Breast epithelium (tissue), 3 donors: ENCODE measurements around the gene KRTAP13-2.

Source experiments
- POLR2A ChIP-seq: fragments of 450-650 bp; IDR thresholded peaks from one replicate; pipeline ENCODE4 v1.6.1; 2016; ENCODE audit warnings: antibody characterized with exemption, mild to moderate bottlenecking, moderate library complexity
- TF ChIP-seq, protein P1 (sequence below), 3 donors: fragments of 450-650 bp; IDR thresholded peaks; one replicate each; pipeline ENCODE4 v1.5.1; 2016 to 2017; ENCODE audit warnings: antibody characterized with exemption in 3 of 3, mild to moderate bottlenecking in 3 of 3, moderate library complexity in 3 of 3

DNA sequence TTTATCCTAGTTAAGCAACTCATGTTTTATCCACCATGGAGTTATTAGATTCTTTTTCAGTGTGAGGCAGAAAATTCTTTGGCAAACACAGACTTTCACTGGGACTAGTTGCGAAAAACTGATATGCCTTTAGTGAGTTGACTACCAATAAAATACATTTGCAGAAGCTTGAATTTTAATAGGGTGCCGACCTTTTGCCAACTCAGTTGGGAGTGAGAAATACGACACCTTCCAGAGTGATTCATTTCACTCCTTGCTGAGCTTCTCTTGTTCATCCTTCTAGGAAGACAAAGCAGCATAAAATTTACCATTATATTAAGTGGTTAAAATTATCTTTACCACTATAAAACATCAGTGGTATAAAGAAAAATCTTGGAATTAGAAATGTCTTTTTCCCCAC is 22.5 kb downstream of the KRTAP13-2 start:
- TF ChIP-seq, protein P1, sequence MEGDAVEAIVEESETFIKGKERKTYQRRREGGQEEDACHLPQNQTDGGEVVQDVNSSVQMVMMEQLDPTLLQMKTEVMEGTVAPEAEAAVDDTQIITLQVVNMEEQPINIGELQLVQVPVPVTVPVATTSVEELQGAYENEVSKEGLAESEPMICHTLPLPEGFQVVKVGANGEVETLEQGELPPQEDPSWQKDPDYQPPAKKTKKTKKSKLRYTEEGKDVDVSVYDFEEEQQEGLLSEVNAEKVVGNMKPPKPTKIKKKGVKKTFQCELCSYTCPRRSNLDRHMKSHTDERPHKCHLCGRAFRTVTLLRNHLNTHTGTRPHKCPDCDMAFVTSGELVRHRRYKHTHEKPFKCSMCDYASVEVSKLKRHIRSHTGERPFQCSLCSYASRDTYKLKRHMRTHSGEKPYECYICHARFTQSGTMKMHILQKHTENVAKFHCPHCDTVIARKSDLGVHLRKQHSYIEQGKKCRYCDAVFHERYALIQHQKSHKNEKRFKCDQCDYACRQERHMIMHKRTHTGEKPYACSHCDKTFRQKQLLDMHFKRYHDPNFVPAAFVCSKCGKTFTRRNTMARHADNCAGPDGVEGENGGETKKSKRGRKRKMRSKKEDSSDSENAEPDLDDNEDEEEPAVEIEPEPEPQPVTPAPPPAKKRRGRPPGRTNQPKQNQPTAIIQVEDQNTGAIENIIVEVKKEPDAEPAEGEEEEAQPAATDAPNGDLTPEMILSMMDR (IDR thresholded peaks at IDR 0.05), result no peak
- no peak for TF ChIP-seq POLR2A
